NCI-H1092 treated with DMSO at 0.1 percent for 48 hours (cell line): Measurements from ENCODE around the gene YPEL2.
"Not testable (repeated sequence)": the region's sequence is repeated elsewhere in the genome, so short reads cannot be mapped to it uniquely, and the experiment has no call there.

Experiments used
- DNase-seq: peaks from one replicate; lab custom pipeline; 2025; lab: John Stamatoyannopoulos, UW

YPEL2 gene

GRCh38 chr17:59406808-59407381 is 75.4 kb downstream of the YPEL2 start:
- peak; percentile 92 for DNase-seq

GRCh38 chr17:59409336-59410048 is 78.0 kb downstream of the YPEL2 start:
- no peak for DNase-seq

- no peak for DNase-seq
These were observed 78.6 kb downstream of the YPEL2 start for GRCh38 chr17:59410049-59410437.

- not testable (repeated sequence) for DNase-seq
These were observed 81.0 kb downstream of the YPEL2 start for GRCh38 chr17:59412431-59412830.

- DNase-seq: no peak
These were observed 81.7 kb downstream of the YPEL2 start for GRCh38 chr17:59413014-59413766.

- no peak for DNase-seq
These were observed 83.9 kb downstream of the YPEL2 start for GRCh38 chr17:59415397-59415796.

- no peak for DNase-seq
These were observed 84.7 kb downstream of the YPEL2 start for GRCh38 chr17:59416184-59416583.

- no peak for DNase-seq
These were observed 86.0 kb downstream of the YPEL2 start for GRCh38 chr17:59417452-59417851.

- DNase-seq: no peak
These were observed 87.3 kb downstream of the YPEL2 start for GRCh38 chr17:59418732-59419166.

- DNase-seq: no peak
These were observed 89.4 kb downstream of the YPEL2 start for GRCh38 chr17:59420901-59421300.

GRCh38 chr17:59421722-59422121 is 90.3 kb downstream of the YPEL2 start:
- DNase-seq: no peak

- no peak for DNase-seq
These were observed 91.8 kb downstream of the YPEL2 start for GRCh38 chr17:59423137-59423724.

- DNase-seq: no peak
These were observed 92.4 kb downstream of the YPEL2 start for GRCh38 chr17:59423903-59424302.

GRCh38 chr17:59424331-59424730 is 92.9 kb downstream of the YPEL2 start:
- no peak for DNase-seq

GRCh38 chr17:59425085-59425931 is 93.9 kb downstream of the YPEL2 start:
- no peak for DNase-seq

- no peak for DNase-seq
These were observed 94.6 kb downstream of the YPEL2 start for GRCh38 chr17:59426031-59426430.

GRCh38 chr17:59427425-59427921 is 96.0 kb downstream of the YPEL2 start:
- no peak for DNase-seq

GRCh38 chr17:59427996-59428395 is 96.5 kb downstream of the YPEL2 start:
- no peak for DNase-seq

- DNase-seq: no peak
These were observed 97.5 kb downstream of the YPEL2 start for GRCh38 chr17:59428916-59429485.

GRCh38 chr17:59431601-59432000 is 100.1 kb downstream of the YPEL2 start:
- no peak for DNase-seq

- DNase-seq: no peak
These were observed 101.2 kb downstream of the YPEL2 start for GRCh38 chr17:59432657-59433056.
